Lung (tissue), 12 donors: ENCODE data around the gene MUC5B. TPM values are rescaled to one million over a fixed set of nuclear protein-coding genes. Genes with fewer than 3 reads are reported as not detected.
A peak's percentile ranks its signal among the peaks of the same experiment; 100 is the strongest.

Experiments
- ATAC-seq: fragments of 200-7000 bp; cut with Tn5 transposase; one replicate; pipeline ENCODE4 v1.9.1; 2020; ENCODE audit warnings: moderate number of reproducible peaks; ENCODE audit not compliant: insufficient read depth, low FRiP score
- DNase-seq, 3 donors: peaks; one replicate each; pipeline ENCODE4 v3.0.0-alpha.2; 2013 to 2017
- H3K27ac ChIP-seq, 2 donors: one replicate each; pipeline ENCODE4 v1.5.1; 2013; ENCODE audit warnings: mild to moderate bottlenecking in 2 of 2, moderate library complexity in 2 of 2, control low read depth in 1 of 2, inconsistent platforms in 1 of 2, low read depth in 1 of 2, low read length in 1 of 2
- H3K27me3 ChIP-seq, 3 donors: one replicate each; pipeline ENCODE4 v1.5.1; 2013; ENCODE audit warnings: low read length in 2 of 3; ENCODE audit not compliant: control insufficient read depth in 3 of 3, insufficient read depth in 3 of 3
- H3K36me3 ChIP-seq, 4 donors: one replicate each; pipeline ENCODE4 v1.5.1; 2013; ENCODE audit warnings: low read length in 4 of 4, mild to moderate bottlenecking in 1 of 4, moderate library complexity in 1 of 4; ENCODE audit not compliant: control insufficient read depth in 4 of 4, insufficient read depth in 4 of 4
- H3K4me1 ChIP-seq, 5 donors: one replicate each; pipeline ENCODE4 v1.5.1; 2013; ENCODE audit warnings: low read length in 5 of 5, mild to moderate bottlenecking in 2 of 5, moderate library complexity in 1 of 5; ENCODE audit not compliant: control insufficient read depth in 5 of 5, insufficient read depth in 5 of 5
- H3K4me3 ChIP-seq: one replicate; pipeline ENCODE4 v1.5.1; 2013; ENCODE audit warnings: mild to moderate bottlenecking, control low read depth, moderate library complexity
- H3K9ac ChIP-seq, 2 donors: one replicate each; pipeline ENCODE4 v1.5.1; 2013; ENCODE audit warnings: low read length in 2 of 2, control low read depth in 1 of 2; ENCODE audit not compliant: insufficient read depth in 1 of 2
- H3K9me3 ChIP-seq, 4 donors: one replicate each; pipeline ENCODE4 v1.5.1; 2013; ENCODE audit warnings: low read length in 3 of 4, mild to moderate bottlenecking in 1 of 4, moderate library complexity in 1 of 4; ENCODE audit not compliant: control insufficient read depth in 4 of 4, insufficient read depth in 3 of 4
- WGBS, 2 donors: extraction: QIAGEN DNeasy Blood & Tissue Kit; methylation state at CpG; one replicate each; pipeline ENCODE4 v1.1.7; 2013; 5-methylcytosine and 5-hydroxymethylcytosine counted together
- polyA plus RNA-seq, 2 donors: library from polyadenylated mRNA; stranded (reverse); fragments of 200-250 nt; gene quantifications; one replicate each; pipeline ENCODE4 v1.2.1, GENCODE V29; 2013
- total RNA-seq, 2 donors: library from RNA; depleted of rRNA in 1 of 2; stranded (reverse); fragments of >200 nt in 1 of 2; gene quantifications; one replicate each; pipeline ENCODE4 v1.2.1, GENCODE V29; 2014 to 2021
- TF ChIP-seq, protein P1 (sequence below): IDR thresholded peaks from 2 replicates; pipeline ENCODE4 v1.5.1; 2012; ENCODE audit warnings: mild to moderate bottlenecking; ENCODE audit errors: control extremely low read depth, extremely low read depth
- donor health status: control.
- donor health status: control.
- donor health status: Bipolar disorder and iron deficiency.
- donor health status: healthy.
- donor health status: DM: yes; HTN: yes; CAD: no.

The MUC5B gene
- total and polyA plus RNA-seq, 4 donors, result 5.6 to 181 (median 28.2) TPM

DNA sequence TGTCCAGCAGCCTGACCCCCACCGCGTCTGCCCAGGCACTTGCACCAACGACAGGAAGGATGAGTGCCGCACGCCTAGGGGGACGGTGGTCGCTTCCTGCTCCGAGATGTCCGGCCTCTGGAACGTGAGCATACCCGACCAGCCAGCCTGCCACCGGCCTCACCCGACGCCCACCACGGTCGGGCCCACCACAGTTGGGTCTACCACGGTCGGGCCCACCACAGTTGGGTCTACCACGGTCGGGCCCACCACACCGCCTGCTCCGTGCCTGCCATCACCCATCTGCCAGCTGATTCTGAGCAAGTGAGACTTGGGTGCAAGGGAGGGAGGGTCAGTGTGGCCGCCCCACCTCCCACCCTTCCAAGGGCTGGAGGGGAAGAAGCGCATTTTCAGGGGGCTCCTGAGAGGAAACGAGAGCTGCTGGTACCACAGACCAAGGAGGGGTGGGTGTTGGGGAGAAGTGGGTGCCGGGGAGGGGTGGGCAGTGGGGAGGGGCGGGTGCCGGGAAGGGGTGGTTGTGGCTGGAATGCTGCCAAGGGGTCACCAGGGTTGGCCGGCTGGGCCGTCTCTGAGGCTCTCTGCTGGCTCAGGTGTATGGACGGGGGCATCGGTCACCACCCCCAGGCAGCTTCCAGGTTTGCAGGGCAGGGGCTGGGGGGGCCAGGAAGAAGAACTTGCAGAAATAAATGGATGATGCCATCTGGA, 27.7 kb upstream of the MUC5B start:
- TF ChIP-seq, protein P1, sequence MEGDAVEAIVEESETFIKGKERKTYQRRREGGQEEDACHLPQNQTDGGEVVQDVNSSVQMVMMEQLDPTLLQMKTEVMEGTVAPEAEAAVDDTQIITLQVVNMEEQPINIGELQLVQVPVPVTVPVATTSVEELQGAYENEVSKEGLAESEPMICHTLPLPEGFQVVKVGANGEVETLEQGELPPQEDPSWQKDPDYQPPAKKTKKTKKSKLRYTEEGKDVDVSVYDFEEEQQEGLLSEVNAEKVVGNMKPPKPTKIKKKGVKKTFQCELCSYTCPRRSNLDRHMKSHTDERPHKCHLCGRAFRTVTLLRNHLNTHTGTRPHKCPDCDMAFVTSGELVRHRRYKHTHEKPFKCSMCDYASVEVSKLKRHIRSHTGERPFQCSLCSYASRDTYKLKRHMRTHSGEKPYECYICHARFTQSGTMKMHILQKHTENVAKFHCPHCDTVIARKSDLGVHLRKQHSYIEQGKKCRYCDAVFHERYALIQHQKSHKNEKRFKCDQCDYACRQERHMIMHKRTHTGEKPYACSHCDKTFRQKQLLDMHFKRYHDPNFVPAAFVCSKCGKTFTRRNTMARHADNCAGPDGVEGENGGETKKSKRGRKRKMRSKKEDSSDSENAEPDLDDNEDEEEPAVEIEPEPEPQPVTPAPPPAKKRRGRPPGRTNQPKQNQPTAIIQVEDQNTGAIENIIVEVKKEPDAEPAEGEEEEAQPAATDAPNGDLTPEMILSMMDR, result no peak
- Histone ChIP-seq H3K4me1 (no peaks in the 10 kb centered on the region), H3K27me3 (peaks cover 0 to 18% (median 5%) of the 10 kb centered on the region in 3 donors), H3K9ac (no peak overlapping the region), H3K36me3 (no peaks in the 10 kb centered on the region), H3K4me3 (no peak overlapping the region), H3K9me3 (peaks cover 0 to 17% (median 0%) of the 10 kb centered on the region in 4 donors), H3K27ac (no peak overlapping the region)
- peak in 1 of 3 donors; percentile 9 for DNase-seq
- no peak for ATAC-seq
- 85 to 91% methylated on average over 31 to 32 of the region's 32 CpGs for WGBS, 2 donors

DNA sequence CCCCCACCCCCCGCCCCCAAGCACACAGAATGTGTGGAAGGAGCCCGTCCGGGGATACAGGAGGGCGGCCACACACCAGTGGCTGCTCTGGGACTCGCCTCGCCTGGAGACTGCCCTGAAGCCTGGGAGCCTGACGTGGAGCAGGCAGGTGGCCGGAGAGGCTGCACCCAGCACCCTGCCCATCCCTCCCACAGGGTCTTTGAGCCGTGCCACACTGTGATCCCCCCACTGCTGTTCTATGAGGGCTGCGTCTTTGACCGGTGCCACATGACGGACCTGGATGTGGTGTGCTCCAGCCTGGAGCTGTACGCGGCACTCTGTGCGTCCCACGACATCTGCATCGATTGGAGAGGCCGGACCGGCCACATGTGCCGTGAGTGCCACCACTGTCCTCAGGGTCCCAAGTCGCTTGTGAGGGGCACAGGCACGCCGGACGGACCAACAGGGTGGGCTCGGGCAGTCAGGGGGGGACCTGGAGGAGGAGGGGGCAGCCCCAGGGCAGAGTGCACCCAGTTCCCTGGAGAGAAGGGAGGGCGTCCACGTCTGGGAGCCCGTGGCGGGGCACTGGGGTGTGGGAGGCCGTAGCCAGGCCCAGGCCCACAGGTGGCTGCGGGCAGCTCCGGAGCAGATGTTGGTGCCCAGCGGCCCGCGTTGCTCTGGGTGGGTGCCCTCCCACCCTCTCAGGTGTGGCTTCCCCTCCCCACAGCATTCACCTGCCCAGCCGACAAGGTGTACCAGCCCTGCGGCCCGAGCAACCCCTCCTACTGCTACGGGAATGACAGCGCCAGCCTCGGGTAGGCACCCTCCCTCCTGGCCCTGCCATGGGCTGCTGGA, 27.0 kb upstream of the MUC5B start:
- ATAC-seq, result no peak
- WGBS, 2 donors, result 89 to 91% methylated on average over 36 to 41 of the region's 41 CpGs
- no peak overlapping the region for H3K4me3 ChIP-seq
- DNase-seq, result peak in 1 of 3 donors; percentile 5
- no peak overlapping the region for H3K27ac ChIP-seq
- peaks cover 0 to 12% (median 0%) of the 10 kb centered on the region in 4 donors for H3K9me3 ChIP-seq
- TF ChIP-seq, protein P1, result no peak
- H3K36me3 ChIP-seq, result no peaks in the 10 kb centered on the region
- H3K27me3 ChIP-seq, result peaks cover 0 to 18% (median 5%) of the 10 kb centered on the region in 3 donors
- H3K9ac ChIP-seq, result no peak overlapping the region
- no peaks in the 10 kb centered on the region for H3K4me1 ChIP-seq

DNA sequence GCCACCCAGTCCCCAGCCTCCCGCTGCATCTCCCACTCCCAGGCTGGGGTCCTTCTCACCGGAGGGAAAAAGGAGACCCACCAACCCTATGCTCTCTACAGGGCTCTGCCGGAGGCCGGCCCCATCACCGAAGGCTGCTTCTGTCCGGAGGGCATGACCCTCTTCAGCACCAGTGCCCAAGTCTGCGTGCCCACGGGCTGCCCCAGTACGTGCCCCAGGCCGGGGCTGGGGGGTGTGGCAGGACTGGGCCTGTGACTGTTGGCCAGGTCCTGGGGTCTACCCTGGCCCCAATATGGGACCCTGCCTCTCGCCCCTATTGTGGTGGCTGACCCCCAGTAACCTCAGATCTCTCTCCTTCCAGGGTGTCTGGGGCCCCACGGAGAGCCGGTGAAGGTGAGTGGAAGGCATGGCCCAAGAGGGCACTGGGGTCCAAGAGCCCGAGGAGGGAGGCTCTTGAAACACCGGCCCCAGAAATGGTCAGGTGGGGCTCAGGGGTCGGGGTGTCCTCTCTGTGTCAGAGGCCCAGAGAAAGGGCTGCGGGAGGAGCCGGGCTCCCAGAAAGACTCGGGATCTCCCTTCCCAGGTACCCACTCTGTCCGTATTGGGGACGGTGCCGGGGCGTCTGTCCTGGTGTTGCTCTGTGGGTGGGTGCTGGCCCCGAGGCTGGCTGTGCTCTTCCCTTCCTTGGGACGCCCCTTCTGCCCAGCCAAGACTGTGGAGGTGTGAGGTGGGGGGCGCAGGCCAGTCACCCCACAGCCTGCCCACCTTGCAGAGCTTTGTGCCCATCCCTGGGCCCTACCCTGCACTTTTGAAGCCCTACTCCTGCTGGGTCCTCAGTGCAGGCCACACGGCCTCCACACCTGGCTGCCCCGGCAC, 26.1 kb upstream of the MUC5B start:
- WGBS, 2 donors, result 73 to 82% methylated on average over 27 to 28 of the region's 28 CpGs
- no peak for ATAC-seq

More for the DNA sequence above, 26.1 kb upstream of the MUC5B start:
- TF ChIP-seq, protein P1, result no peak
- Histone ChIP-seq H3K9ac (no peak overlapping the region), H3K4me3 (no peak overlapping the region), H3K36me3 (no peaks in the 10 kb centered on the region), H3K27me3 (peaks cover 0 to 18% (median 5%) of the 10 kb centered on the region in 3 donors), H3K9me3 (peaks cover 0 to 12% (median 0%) of the 10 kb centered on the region in 4 donors), H3K4me1 (no peaks in the 10 kb centered on the region), H3K27ac (no peak overlapping the region)
- peak in 1 of 3 donors; percentile 8 for DNase-seq
